Astrocyte (in vitro differentiated cells and primary cell): ENCODE data around the gene DAAM2. TPM values are rescaled to one million over a fixed set of nuclear protein-coding genes. Genes with fewer than 3 reads are reported as not detected.

Experiments used
- DNase-seq: peaks from one replicate; pipeline ENCODE4 v3.0.0-alpha.2; 2010; ENCODE audit warnings: low read depth
- FAIRE-seq: peaks from 2 replicates; lab custom pipeline; 2011; peaks lifted over from hg19 to GRCh38; lab: Jason Lieb, UNC
- H2AFZ ChIP-seq: 2 replicates; pipeline ENCODE4 v1.6.0; 2012; ENCODE audit warnings: low read depth, low read length, inconsistent platforms
- H3K27ac ChIP-seq: 2 replicates; pipeline ENCODE4 v1.5.1; 2011; ENCODE audit warnings: low read depth, low read length, inconsistent platforms
- H3K27me3 ChIP-seq: 2 replicates; pipeline ENCODE4 v1.6.0; 2011; ENCODE audit warnings: low read length, inconsistent platforms; ENCODE audit not compliant: insufficient read depth
- H3K36me3 ChIP-seq: 2 replicates; pipeline ENCODE4 v1.5.1; 2011; ENCODE audit warnings: low read length, inconsistent platforms; ENCODE audit not compliant: insufficient read depth
- H3K4me1 ChIP-seq: 2 replicates; pipeline ENCODE4 v1.5.1; 2011; ENCODE audit warnings: low read length, inconsistent platforms; ENCODE audit not compliant: insufficient read depth
- H3K4me2 ChIP-seq: 2 replicates; pipeline ENCODE4 v1.6.0; 2012; ENCODE audit warnings: low read length, inconsistent platforms
- H3K4me3 ChIP-seq: 2 replicates; pipeline ENCODE4 v1.5.1; 2011; ENCODE audit warnings: low read depth, mild to moderate bottlenecking, low read length, inconsistent platforms; ENCODE audit not compliant: insufficient read depth
- H3K79me2 ChIP-seq: 2 replicates; pipeline ENCODE4 v1.6.0; 2012; ENCODE audit warnings: mild to moderate bottlenecking, low read length, inconsistent platforms; ENCODE audit not compliant: insufficient read depth
- H3K9ac ChIP-seq: 2 replicates; pipeline ENCODE4 v1.6.0; 2012; ENCODE audit warnings: mild to moderate bottlenecking, low read length, inconsistent platforms
- H3K9me3 ChIP-seq: 2 replicates; pipeline ENCODE4 v1.5.1; 2012; ENCODE audit warnings: low read depth, mild to moderate bottlenecking, low read length, inconsistent platforms; ENCODE audit not compliant: insufficient read depth
- H4K20me1 ChIP-seq: 2 replicates; pipeline ENCODE4 v1.6.0; 2012; ENCODE audit warnings: low read length, inconsistent platforms; ENCODE audit not compliant: insufficient read depth
- H3K27ac Mint-ChIP-seq: one replicate; pipeline ENCODE4 v1.8.0; 2021; ENCODE audit warnings: mild to moderate bottlenecking, mixed read lengths; ENCODE audit not compliant: unreplicated experiment
- H3K27me3 Mint-ChIP-seq: one replicate; pipeline ENCODE4 v1.8.0; 2021; ENCODE audit warnings: low read depth, mixed read lengths; ENCODE audit not compliant: unreplicated experiment
- H3K36me3 Mint-ChIP-seq: one replicate; pipeline ENCODE4 v1.8.0; 2021; ENCODE audit warnings: low read depth, mixed read lengths; ENCODE audit not compliant: unreplicated experiment
- H3K4me1 Mint-ChIP-seq: one replicate; pipeline ENCODE4 v1.8.0; 2021; ENCODE audit warnings: low read depth, mixed read lengths; ENCODE audit not compliant: unreplicated experiment
- H3K4me3 Mint-ChIP-seq: one replicate; pipeline ENCODE4 v1.8.0; 2021; ENCODE audit warnings: mild to moderate bottlenecking, moderate library complexity, mixed read lengths; ENCODE audit not compliant: unreplicated experiment
- H3K9me3 Mint-ChIP-seq: one replicate; pipeline ENCODE4 v1.8.0; 2021; ENCODE audit warnings: mild to moderate bottlenecking, mixed read lengths; ENCODE audit not compliant: unreplicated experiment
- EZH2 ChIP-seq: IDR thresholded peaks from 2 replicates; pipeline ENCODE4 v1.6.1; 2012; ENCODE audit warnings: mild to moderate bottlenecking, low read length, inconsistent platforms; ENCODE audit not compliant: insufficient read depth
- total RNA-seq: library from RNA; stranded (reverse); gene quantifications from 2 replicates; pipeline ENCODE4 v1.2.1, GENCODE V29; 2021
- TF ChIP-seq, protein P1 (sequence below): IDR thresholded peaks from 2 replicates; pipeline ENCODE4 v1.5.1; 2011; ENCODE audit warnings: low read depth, mild to moderate bottlenecking, inconsistent platforms, low read length, moderate library complexity; ENCODE audit not compliant: insufficient read depth

DAAM2 gene
- total RNA-seq, 1 donor from 2014 or later = 38.4 TPM

DNA sequence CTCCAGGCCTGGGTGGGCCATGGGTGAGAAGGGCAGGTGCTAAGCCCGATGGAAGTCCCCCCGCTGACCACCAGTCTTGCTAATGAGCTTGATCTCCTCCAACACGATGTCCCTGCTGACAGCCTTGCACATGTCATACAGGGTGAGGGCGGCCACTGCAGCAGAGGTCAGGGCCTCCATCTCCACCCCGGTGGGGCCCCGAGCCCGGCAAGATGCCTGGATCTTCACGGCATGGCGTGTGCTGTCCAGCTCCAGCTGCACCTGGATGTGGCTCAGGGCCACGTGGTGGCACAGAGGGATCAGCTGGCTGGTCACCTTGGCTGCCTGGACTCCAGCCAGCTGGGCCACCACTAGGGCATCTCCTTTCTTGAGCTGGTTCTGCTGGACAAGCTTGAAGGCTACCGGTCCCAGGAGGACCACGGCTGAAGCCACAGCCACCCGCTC, 114.2 kb downstream of the DAAM2 start:
- FAIRE-seq = no peak
- H4K20me1 ChIP-seq = no peaks in the 10 kb centered on the region

DNA sequence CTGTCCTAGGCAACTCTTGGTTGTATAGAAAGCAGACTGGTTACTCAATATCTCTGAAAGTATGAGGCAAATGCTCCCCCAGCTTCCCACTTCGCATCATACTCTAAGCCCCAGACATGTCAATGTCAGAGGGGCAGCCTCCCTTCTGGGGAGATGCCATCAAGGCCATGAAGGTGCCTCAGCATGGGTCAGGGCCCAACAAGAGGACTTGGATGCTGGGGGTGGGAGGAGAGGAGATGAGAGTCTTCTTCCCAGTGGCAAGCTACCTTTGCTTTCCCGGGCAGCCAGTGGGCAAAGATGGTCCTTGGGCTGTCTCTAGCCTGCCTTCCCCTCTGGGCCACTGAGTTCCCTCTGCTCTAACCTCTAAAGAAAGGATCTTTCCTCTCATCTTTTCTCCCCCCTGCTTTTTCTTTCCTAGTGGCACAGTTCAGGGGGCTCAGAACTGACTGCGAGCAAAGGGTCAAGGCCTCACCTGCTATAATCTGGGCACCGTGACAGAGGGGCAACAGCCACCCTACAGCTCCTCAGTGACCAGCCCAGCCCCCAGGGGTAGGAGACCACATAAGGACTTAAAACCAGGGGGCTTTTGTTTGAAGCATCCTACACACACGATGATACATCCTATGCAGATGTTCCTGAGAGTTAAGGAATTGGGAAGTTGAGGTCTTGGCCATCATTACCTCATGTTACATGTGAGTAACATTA, 115.8 kb downstream of the DAAM2 start:
- H3K4me1 Mint-ChIP-seq = peaks cover 4% of the 10 kb centered on the region
- no peak overlapping the region for H3K4me3 Mint-ChIP-seq
- DNase-seq (no peak), FAIRE-seq (no peak)
- H3K36me3 Mint-ChIP-seq = peaks cover 46% of the 10 kb centered on the region
- Histone ChIP-seq H3K27ac (no peak overlapping the region), H3K4me3 (no peak overlapping the region), H3K27me3 (no peaks in the 10 kb centered on the region), H3K79me2 (no peaks in the 10 kb centered on the region), H2AFZ (no peak overlapping the region), H3K36me3 (no peaks in the 10 kb centered on the region), H4K20me1 (no peaks in the 10 kb centered on the region), H3K9ac (no peak overlapping the region), H3K4me2 (no peak overlapping the region), H3K9me3 (no peaks in the 10 kb centered on the region), H3K4me1 (no peaks in the 10 kb centered on the region)
- no peaks in the 10 kb centered on the region for H3K9me3 Mint-ChIP-seq
- H3K27me3 Mint-ChIP-seq = peaks cover 2% of the 10 kb centered on the region
- H3K27ac Mint-ChIP-seq = no peak overlapping the region
- TF ChIP-seq, protein P1, sequence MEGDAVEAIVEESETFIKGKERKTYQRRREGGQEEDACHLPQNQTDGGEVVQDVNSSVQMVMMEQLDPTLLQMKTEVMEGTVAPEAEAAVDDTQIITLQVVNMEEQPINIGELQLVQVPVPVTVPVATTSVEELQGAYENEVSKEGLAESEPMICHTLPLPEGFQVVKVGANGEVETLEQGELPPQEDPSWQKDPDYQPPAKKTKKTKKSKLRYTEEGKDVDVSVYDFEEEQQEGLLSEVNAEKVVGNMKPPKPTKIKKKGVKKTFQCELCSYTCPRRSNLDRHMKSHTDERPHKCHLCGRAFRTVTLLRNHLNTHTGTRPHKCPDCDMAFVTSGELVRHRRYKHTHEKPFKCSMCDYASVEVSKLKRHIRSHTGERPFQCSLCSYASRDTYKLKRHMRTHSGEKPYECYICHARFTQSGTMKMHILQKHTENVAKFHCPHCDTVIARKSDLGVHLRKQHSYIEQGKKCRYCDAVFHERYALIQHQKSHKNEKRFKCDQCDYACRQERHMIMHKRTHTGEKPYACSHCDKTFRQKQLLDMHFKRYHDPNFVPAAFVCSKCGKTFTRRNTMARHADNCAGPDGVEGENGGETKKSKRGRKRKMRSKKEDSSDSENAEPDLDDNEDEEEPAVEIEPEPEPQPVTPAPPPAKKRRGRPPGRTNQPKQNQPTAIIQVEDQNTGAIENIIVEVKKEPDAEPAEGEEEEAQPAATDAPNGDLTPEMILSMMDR = no peak
- no peak for TF ChIP-seq EZH2

More for the DNA sequence above, 114.2 kb downstream of the DAAM2 start:
- Histone ChIP-seq H3K9me3 (no peaks in the 10 kb centered on the region), H3K79me2 (no peaks in the 10 kb centered on the region), H3K9ac (no peak overlapping the region), H3K4me2 (no peak overlapping the region), H3K4me3 (no peak overlapping the region), H3K36me3 (no peaks in the 10 kb centered on the region), H2AFZ (no peak overlapping the region), H3K27ac (no peak overlapping the region), H3K4me1 (no peaks in the 10 kb centered on the region), H3K27me3 (no peaks in the 10 kb centered on the region)
- Mint-ChIP-seq H3K36me3 (peaks cover 55% of the 10 kb centered on the region), H3K4me3 (no peak overlapping the region), H3K9me3 (no peaks in the 10 kb centered on the region), H3K27ac (no peak overlapping the region), H3K27me3 (peaks cover 2% of the 10 kb centered on the region), H3K4me1 (peaks cover 4% of the 10 kb centered on the region)
- no peak for DNase-seq
- TF ChIP-seq EZH2 = no peak
- TF ChIP-seq, protein P1 = no peak
